Measurements from ENCODE around the gene NFIA. TPM values are rescaled to one million over a fixed set of nuclear protein-coding genes. Genes with fewer than 3 reads are reported as not detected.

The NFIA gene
- total RNA-seq, 1 experiment from 2014 or later = 20.9 TPM

GRCh38 chr1:61187352-61188086, 105.2 kb downstream of the NFIA start:
- no peak overlapping the region for H3K27ac ChIP-seq (ENCODE audit: low read length)
- ChIA-PET CTCF (no interaction called here), POLR2A (no interaction called here)
- in situ Hi-C loops (cut with HindIII; ENCODE audit: low pct_unique_long_range_greater_than_20kb, low sequenced_read_pairs) = no loop called here
- DNase-seq (ENCODE audit: low read depth, low spot score) = no peak
- no peak for ATAC-seq
- H3K36me3 ChIP-seq (ENCODE audit: control insufficient read depth, insufficient read depth, low read length) = no peaks in the 10 kb centered on the region
- intact Hi-C loops (cut with micrococcal nuclease; ENCODE audit: unreplicated experiment) = no loop called here
- no peaks in the 10 kb centered on the region for H3K27me3 ChIP-seq (ENCODE audit: control insufficient read depth, insufficient read depth, low read length)
- H3K9me3 ChIP-seq (ENCODE audit: control insufficient read depth, insufficient read depth, low read depth, low read length) = no peaks in the 10 kb centered on the region
- no TSS peak for BruUV-seq (replicated peaks)
- H3K4me1 ChIP-seq (ENCODE audit: control insufficient read depth, insufficient read depth, low read length) = peaks cover 25% of the 10 kb centered on the region
- no peak for TF ChIP-seq SIN3A (IDR thresholded peaks at IDR 0.05; ENCODE audit: borderline replicate concordance, insufficient read depth, low read depth, low read length)
- H3K4me3 ChIP-seq (ENCODE audit: low read depth in 2 of 2, low read length in 2 of 2) = no peak overlapping the region

- intact Hi-C loops (cut with micrococcal nuclease; ENCODE audit: unreplicated experiment) (no loop called here), in situ Hi-C loops (cut with HindIII; ENCODE audit: low pct_unique_long_range_greater_than_20kb, low sequenced_read_pairs) (no loop called here)
- H3K9me3 ChIP-seq (ENCODE audit: control insufficient read depth, insufficient read depth, low read depth, low read length) = no peaks in the 10 kb centered on the region
- POLR2A ChIA-PET = no interaction called here
- DNase-seq (ENCODE audit: low read depth, low spot score) (no peak), ATAC-seq (no peak)
- H3K4me3 ChIP-seq (ENCODE audit: low read depth in 2 of 2, low read length in 2 of 2) = no peak overlapping the region
- H3K27ac ChIP-seq (ENCODE audit: low read length) = no peak overlapping the region
- BruUV-seq (replicated peaks) = no TSS peak
- no peaks in the 10 kb centered on the region for H3K27me3 ChIP-seq (ENCODE audit: control insufficient read depth, insufficient read depth, low read length)
- CTCF ChIA-PET = no interaction called here
- H3K4me1 ChIP-seq (ENCODE audit: control insufficient read depth, insufficient read depth, low read length) = peaks cover 4% of the 10 kb centered on the region; the same call in 1 of the 2 replicates
- TF ChIP-seq SIN3A (IDR thresholded peaks at IDR 0.05; ENCODE audit: borderline replicate concordance, insufficient read depth, low read depth, low read length) (no peak), CTCF (IDR thresholded peaks at IDR 0.05) (no peak), REST (IDR thresholded peaks at IDR 0.05; ENCODE audit: insufficient read depth in 1 of 2, low read depth in 2 of 2, low read length in 1 of 2) (no peak), POLR2AphosphoS5 (IDR thresholded peaks at IDR 0.05; ENCODE audit: low read depth, low read length) (no peak), TCF7L2 (IDR thresholded peaks at IDR 0.05; ENCODE audit: low read depth, low read length) (no peak)
- no peaks in the 10 kb centered on the region for H3K36me3 ChIP-seq (ENCODE audit: control insufficient read depth, insufficient read depth, low read length)
These were observed 107.8 kb downstream of the NFIA start for GRCh38 chr1:61190153-61190552.

Measured in Panc1 (cell line).